Esophagus (tissue), 2 donors: ENCODE measurements around the gene RND2. TPM values are rescaled to one million over a fixed set of nuclear protein-coding genes. Genes with fewer than 3 reads are reported as not detected.

Source experiments
- H3K27ac ChIP-seq, 2 donors: one replicate each; pipeline ENCODE4 v1.5.1; 2013; ENCODE audit warnings: low read depth in 2 of 2, mild to moderate bottlenecking in 2 of 2, inconsistent platforms in 1 of 2, low read length in 1 of 2, moderate library complexity in 1 of 2
- H3K27me3 ChIP-seq, 2 donors: one replicate each; pipeline ENCODE4 v1.6.1; 2013; ENCODE audit warnings: low read length in 2 of 2, control low read depth in 1 of 2, mild to moderate bottlenecking in 1 of 2; ENCODE audit not compliant: insufficient read depth in 2 of 2, control insufficient read depth in 1 of 2
- H3K36me3 ChIP-seq, 2 donors: one replicate each; pipeline ENCODE4 v1.6.1; 2013; ENCODE audit warnings: low read length in 1 of 2; ENCODE audit not compliant: control insufficient read depth in 2 of 2, insufficient read depth in 2 of 2
- H3K4me1 ChIP-seq, 2 donors: one replicate each; pipeline ENCODE4 v1.6.1; 2013; ENCODE audit warnings: low read length in 1 of 2; ENCODE audit not compliant: control insufficient read depth in 2 of 2, insufficient read depth in 2 of 2
- H3K4me3 ChIP-seq, 2 donors: one replicate each; pipeline ENCODE4 v1.5.1; 2013; ENCODE audit warnings: low read length in 2 of 2, mild to moderate bottlenecking in 2 of 2, low read depth in 1 of 2, moderate library complexity in 1 of 2
- H3K9me3 ChIP-seq, 2 donors: one replicate each; pipeline ENCODE4 v1.6.1; 2013; ENCODE audit warnings: mild to moderate bottlenecking in 2 of 2, low read depth in 1 of 2, low read length in 1 of 2, moderate library complexity in 1 of 2; ENCODE audit not compliant: control insufficient read depth in 2 of 2, insufficient read depth in 1 of 2
- WGBS, 2 donors: extraction: QIAGEN DNeasy Blood & Tissue Kit; methylation state at CpG; one replicate each; pipeline ENCODE4 v1.1.7; 2013; 5-methylcytosine and 5-hydroxymethylcytosine counted together
- polyA plus RNA-seq, 2 donors: library from polyadenylated mRNA; stranded (reverse); fragments of 200-250 nt; gene quantifications; one replicate each; pipeline ENCODE4 v1.2.3, GENCODE V29; 2013
- donor health status: healthy with polysubstance abuse.
- donor health status: Bipolar disorder and iron deficiency.

Gene RND2
- polyA plus RNA-seq, 2 donors: 0.53 to 0.54 TPM

GRCh38 chr17:43025766-43026537 lies 921 bp downstream of the RND2 start:
- no peaks in the 10 kb centered on the region for H3K36me3 ChIP-seq
- H3K4me1 ChIP-seq: peaks cover 0 to 2% of the 10 kb centered on the region in 2 donors
- H3K27ac ChIP-seq: no peak overlapping the region
- no peaks in the 10 kb centered on the region for H3K27me3 ChIP-seq
- H3K4me3 ChIP-seq: no peak overlapping the region
- 62 to 76% methylated on average over 14 to 16 of the region's 16 CpGs for WGBS, 2 donors
- no peaks in the 10 kb centered on the region for H3K9me3 ChIP-seq

- 77 to 78% methylated on average over 5 of the region's 5 CpGs for WGBS, 2 donors
- no peaks in the 10 kb centered on the region for H3K27me3 ChIP-seq
- H3K36me3 ChIP-seq: no peaks in the 10 kb centered on the region
- H3K4me1 ChIP-seq: peaks cover 0 to 2% of the 10 kb centered on the region in 2 donors
- no peak overlapping the region for H3K27ac ChIP-seq
- H3K4me3 ChIP-seq: no peak overlapping the region
- no peaks in the 10 kb centered on the region for H3K9me3 ChIP-seq
These were observed 1.6 kb downstream of the RND2 start for GRCh38 chr17:43026595-43026994.

DNA sequence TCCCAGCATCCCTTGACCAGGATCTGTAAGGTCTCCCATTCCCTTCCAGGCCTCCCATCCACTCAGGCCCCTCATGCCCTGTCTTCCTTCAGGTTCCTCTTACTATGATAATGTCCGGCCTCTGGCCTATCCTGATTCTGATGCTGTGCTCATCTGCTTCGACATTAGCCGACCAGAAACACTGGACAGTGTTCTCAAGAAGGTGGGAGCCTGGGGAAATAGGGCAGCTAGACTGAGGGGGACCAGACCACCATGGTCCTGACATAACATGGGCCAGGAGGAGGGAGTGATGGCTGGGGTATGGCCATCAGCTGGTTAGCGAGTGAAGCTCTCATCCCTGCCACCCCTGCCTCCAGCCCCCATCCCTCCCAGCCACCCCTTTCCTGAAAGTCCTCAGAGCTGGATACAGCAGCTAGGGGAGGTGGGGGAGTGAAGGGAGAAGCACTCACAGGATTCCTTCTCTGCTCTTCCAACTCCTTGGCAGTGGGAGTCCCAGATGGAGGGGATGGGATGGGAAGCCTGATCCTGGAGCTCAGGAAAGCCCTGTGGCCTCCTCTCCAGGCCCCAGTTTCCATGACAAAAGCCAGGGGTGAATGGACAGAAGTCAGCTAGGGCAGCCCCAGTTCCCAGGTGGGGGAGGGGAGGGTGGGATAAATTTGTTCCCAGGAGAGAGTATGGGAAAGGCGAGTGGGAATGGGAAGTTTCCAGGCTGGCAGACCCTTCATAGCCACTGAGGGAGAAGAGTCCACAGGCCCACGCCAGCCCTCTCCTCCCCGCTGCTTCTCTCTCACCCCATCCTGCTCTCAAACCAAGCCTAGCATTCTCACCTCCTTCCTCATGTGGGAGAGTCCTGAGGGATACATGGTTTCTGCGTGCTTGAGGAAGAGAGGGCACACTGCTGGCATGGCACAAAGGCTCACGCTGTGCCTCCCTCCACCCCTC lies 2.3 kb downstream of the RND2 start:
- 80% methylated on average over 8 to 9 of the region's 9 CpGs for WGBS, 2 donors
- peaks cover 0 to 2% of the 10 kb centered on the region in 2 donors for H3K4me1 ChIP-seq
- no peak overlapping the region for H3K27ac ChIP-seq
- no peaks in the 10 kb centered on the region for H3K9me3 ChIP-seq
- H3K27me3 ChIP-seq: no peaks in the 10 kb centered on the region
- no peak overlapping the region for H3K4me3 ChIP-seq
- no peaks in the 10 kb centered on the region for H3K36me3 ChIP-seq

DNA sequence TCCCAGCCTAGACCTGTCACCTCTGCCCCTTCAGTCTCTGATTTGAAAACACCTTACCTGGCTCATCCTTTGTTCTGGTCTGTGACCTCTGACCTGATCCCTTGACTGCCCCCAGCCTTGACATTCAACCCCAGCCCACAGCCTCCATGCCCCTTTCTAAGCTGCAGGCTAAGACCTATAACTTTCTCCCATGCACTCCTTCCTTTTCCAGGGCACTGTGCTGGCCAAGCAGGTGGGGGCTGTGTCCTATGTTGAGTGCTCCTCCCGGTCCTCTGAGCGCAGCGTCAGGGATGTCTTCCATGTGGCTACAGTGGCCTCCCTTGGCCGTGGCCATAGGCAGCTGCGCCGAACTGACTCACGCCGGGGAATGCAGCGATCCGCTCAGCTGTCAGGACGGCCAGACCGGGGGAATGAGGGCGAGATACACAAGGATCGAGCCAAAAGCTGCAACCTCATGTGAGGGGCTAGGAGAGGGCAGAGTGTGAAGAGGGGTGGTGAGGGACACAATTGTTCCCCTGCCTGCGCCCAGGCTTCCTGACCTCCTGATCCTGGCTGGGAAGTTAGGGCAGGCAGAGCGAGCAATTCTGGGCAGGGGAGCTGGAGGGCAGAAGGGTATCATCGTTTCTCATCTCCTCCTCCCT lies 3.3 kb downstream of the RND2 start:
- H3K4me1 ChIP-seq: peaks cover 0 to 2% of the 10 kb centered on the region in 2 donors
- 83% methylated on average over 17 of the region's 17 CpGs for WGBS, 2 donors
- no peaks in the 10 kb centered on the region for H3K36me3 ChIP-seq
- no peak overlapping the region for H3K27ac ChIP-seq
- no peaks in the 10 kb centered on the region for H3K27me3 ChIP-seq
- H3K4me3 ChIP-seq: no peak overlapping the region
- H3K9me3 ChIP-seq: no peaks in the 10 kb centered on the region

DNA sequence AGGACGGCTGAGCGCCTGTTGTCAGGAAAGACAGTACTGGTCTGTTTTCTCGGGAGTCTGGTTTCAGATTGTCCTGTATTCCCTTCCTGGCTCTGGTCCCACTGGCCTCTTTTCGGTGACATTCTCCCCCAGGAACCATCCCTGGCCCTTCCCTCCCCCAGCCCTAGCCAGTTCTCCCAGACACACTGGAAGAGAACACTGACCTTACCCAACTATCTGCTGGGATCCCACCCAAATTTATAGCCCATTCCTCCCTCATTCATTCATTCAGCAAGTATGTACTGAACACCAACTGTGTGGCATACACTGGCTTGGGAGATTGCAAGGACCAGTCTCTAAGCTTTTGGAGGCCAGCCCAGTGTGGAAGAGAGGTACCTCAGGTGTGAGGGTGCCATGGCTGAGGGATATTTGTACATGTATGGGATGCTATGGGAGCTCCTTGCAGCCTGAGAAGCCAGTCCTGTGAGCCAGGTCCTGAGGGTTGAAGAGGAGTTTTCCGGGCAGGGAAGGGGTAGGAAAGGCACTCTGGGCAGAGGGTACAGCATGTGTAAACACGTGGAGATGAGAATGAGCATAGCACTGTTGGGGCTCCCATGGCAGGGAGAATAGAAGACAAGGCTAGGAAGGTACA lies 5.2 kb downstream of the RND2 start:
- Histone ChIP-seq H3K27ac (no peak overlapping the region), H3K36me3 (no peaks in the 10 kb centered on the region), H3K4me1 (no peaks in the 10 kb centered on the region), H3K4me3 (no peak overlapping the region), H3K27me3 (no peaks in the 10 kb centered on the region), H3K9me3 (no peaks in the 10 kb centered on the region)
- 74 to 75% methylated on average over 6 of the region's 6 CpGs for WGBS, 2 donors

DNA sequence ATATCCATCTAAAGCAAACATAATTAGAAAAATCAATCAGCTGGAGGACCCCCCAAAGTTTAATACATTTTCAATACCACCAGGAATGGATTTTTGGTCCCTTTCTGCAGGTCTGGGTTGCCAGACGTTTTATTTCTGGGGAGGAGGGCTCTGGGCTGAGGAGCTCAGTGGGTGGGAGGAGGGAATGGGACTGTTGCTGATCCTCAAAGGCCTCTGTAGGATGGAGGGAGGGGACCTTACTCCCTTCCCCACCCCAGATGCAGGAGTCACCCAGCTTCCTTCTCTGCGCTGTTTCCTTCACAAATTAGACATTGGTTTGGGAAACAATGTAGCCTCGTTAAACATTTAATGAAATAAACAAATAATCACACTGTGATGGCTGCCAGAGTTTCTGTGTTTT lies 6.6 kb downstream of the RND2 start:
- H3K27me3 ChIP-seq: no peaks in the 10 kb centered on the region
- no peaks in the 10 kb centered on the region for H3K36me3 ChIP-seq
- no peaks in the 10 kb centered on the region for H3K4me1 ChIP-seq
- WGBS, 2 donors: 81 to 84% methylated on average over 3 of the region's 3 CpGs
- no peaks in the 10 kb centered on the region for H3K9me3 ChIP-seq
- H3K27ac ChIP-seq: no peak overlapping the region
- H3K4me3 ChIP-seq: no peak overlapping the region

DNA sequence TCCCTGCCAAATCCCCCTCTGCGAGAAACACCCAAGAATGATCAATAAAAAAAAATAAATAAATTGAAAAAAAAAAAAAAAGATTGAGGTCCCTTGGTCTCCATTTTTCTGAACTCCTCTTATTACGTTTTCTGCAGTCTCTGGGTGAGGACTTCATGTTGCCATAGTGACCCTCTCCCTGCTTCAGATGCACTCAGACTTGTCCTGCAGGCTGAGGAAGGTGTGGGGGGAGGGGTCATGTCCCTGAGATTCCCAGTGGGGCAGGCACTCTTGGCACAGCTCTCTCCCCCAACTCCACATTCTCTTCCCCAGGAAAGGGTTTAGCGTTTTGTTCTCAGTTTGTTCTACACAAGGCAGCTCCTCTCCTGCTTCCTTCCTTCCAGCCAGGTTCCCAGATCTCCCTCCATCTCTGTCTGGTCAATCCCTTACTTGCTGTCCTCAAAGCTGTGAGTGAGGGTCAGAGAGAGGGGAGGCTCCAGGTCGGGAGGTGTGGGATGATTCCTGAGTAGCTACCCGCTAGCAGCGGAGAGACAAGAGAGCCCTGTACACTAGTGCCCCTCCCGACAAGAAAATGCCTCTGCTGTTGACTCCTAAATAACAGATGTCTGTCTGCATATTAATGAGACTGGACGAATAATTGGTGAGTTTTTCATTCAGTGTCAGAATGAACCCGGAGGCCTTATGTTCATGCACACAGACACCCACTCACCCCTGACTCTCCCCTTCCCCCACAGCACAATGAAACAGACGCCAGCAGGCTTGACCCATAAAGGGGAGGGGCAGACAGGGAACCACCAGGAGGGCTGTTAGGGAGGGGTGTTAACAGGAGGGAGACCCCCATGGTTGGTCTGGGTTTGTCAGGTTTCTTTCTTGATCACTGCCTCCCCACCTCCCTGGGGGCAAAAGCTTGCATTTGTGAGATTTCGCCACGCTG lies 9.2 kb downstream of the RND2 start:
- no peaks in the 10 kb centered on the region for H3K27me3 ChIP-seq
- H3K4me1 ChIP-seq: no peaks in the 10 kb centered on the region
- H3K27ac ChIP-seq: no peak overlapping the region
- 50 to 54% methylated on average over 12 of the region's 12 CpGs for WGBS, 2 donors
- no peaks in the 10 kb centered on the region for H3K36me3 ChIP-seq
- no peak overlapping the region for H3K4me3 ChIP-seq
- no peaks in the 10 kb centered on the region for H3K9me3 ChIP-seq

- Histone ChIP-seq H3K4me3 (no peak overlapping the region), H3K36me3 (no peaks in the 10 kb centered on the region), H3K27ac (no peak overlapping the region), H3K4me1 (no peaks in the 10 kb centered on the region), H3K9me3 (no peaks in the 10 kb centered on the region), H3K27me3 (no peaks in the 10 kb centered on the region)
- WGBS, 2 donors: 87 to 89% methylated on average over 3 of the region's 3 CpGs
These were observed 9.9 kb downstream of the RND2 start for GRCh38 chr17:43034894-43035293.
